ENCODE results near the gene SLC7A6OS.

- TF ChIP-seq E2F4 (IDR thresholded peaks at IDR 0.05; ENCODE audit: low read depth, low read length) (no peak), EP300 (IDR thresholded peaks at IDR 0.05; ENCODE audit: borderline replicate concordance in 1 of 2, control insufficient read depth in 1 of 2, low read depth in 2 of 2, low read length in 2 of 2) (no peak), ZBTB33 (IDR thresholded peaks at IDR 0.05) (no peak), PRDM15 (CRISPR knock-in tag; IDR thresholded peaks at IDR 0.05) (no peak), NRF1 (conservative IDR thresholded peaks at IDR 0.05; ENCODE audit: low read depth, low read length) (no peak), CTCF (IDR thresholded peaks at IDR 0.05 in 2 of 3, conservative IDR thresholded peaks at IDR 0.05 in 1 of 3; ENCODE audit: control insufficient read depth in 2 of 3, extremely low read depth in 1 of 3, insufficient read depth in 1 of 3, low read depth in 3 of 3, low read length in 3 of 3) (no peak), POLR2A (IDR thresholded peaks at IDR 0.05; ENCODE audit: low read depth, low read length) (no peak; the same call in 1 of the 2 replicates)
Measured at GRCh38 chr16:68257251-68257905, 53.4 kb downstream of the SLC7A6OS start.
